Panc1 (cell line): Measurements from ENCODE around the gene ANKRD33B.

Experiments used
- POLR2AphosphoS5 ChIP-seq: IDR thresholded peaks from 2 replicates; pipeline ENCODE4 v1.6.1; 2012; ENCODE audit warnings: mild to moderate bottlenecking, low read depth, low read length, moderate library complexity
- SIN3A ChIP-seq: IDR thresholded peaks from 2 replicates; pipeline ENCODE4 v1.6.1; 2012; ENCODE audit warnings: low read depth, mild to moderate bottlenecking, low read length, moderate library complexity, borderline replicate concordance; ENCODE audit not compliant: insufficient read depth
- TCF7L2 ChIP-seq: IDR thresholded peaks from 2 replicates; pipeline ENCODE4 v1.6.1; 2011; ENCODE audit warnings: mild to moderate bottlenecking, low read depth, low read length, inconsistent platforms
- TF ChIP-seq, protein P1 (sequence below), 2 experiments: IDR thresholded peaks; 2 replicates each; pipeline ENCODE4 v1.6.1; 2011 to 2012; ENCODE audit warnings: low read depth in 2 of 2, control low read depth in 1 of 2, low read length in 1 of 2, mild to moderate bottlenecking in 1 of 2, moderate library complexity in 1 of 2; ENCODE audit not compliant: insufficient read depth in 1 of 2
- TF ChIP-seq, protein P2 (sequence below): fragments of 450-650 bp; IDR thresholded peaks from 2 replicates; pipeline ENCODE4 v1.5.1; 2017; ENCODE audit warnings: mild to moderate bottlenecking

DNA sequence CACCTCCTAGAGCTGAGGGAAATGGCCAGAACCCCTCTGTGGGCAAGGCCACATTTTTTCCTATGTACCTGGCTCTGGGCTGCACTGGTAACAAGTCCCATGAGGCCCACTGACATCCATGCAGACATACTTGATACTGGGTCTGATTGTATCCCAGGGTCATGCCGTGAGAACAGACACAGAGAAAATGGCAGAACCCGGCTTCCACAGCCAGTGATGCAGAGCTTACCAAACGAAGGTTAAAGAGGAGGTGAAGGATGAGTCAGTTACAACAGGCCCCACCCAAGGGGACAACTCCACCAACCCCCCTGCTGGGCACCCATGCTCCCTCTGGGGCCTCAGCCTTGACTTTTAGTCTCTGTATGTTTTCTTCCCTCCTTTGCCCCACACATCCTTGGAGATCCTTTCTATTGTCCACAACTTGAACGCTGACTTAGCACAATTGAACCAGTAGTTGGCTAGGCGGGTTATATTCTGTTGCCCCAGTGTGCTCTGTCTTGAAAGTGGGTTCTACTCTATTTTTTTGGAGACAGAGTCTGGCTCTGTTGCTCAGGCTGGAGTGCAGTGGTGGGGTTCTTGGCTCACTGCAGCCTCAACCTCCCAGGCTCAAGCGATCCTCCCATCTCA lies 103.7 kb downstream of the ANKRD33B start:
- TF ChIP-seq, protein P1, sequence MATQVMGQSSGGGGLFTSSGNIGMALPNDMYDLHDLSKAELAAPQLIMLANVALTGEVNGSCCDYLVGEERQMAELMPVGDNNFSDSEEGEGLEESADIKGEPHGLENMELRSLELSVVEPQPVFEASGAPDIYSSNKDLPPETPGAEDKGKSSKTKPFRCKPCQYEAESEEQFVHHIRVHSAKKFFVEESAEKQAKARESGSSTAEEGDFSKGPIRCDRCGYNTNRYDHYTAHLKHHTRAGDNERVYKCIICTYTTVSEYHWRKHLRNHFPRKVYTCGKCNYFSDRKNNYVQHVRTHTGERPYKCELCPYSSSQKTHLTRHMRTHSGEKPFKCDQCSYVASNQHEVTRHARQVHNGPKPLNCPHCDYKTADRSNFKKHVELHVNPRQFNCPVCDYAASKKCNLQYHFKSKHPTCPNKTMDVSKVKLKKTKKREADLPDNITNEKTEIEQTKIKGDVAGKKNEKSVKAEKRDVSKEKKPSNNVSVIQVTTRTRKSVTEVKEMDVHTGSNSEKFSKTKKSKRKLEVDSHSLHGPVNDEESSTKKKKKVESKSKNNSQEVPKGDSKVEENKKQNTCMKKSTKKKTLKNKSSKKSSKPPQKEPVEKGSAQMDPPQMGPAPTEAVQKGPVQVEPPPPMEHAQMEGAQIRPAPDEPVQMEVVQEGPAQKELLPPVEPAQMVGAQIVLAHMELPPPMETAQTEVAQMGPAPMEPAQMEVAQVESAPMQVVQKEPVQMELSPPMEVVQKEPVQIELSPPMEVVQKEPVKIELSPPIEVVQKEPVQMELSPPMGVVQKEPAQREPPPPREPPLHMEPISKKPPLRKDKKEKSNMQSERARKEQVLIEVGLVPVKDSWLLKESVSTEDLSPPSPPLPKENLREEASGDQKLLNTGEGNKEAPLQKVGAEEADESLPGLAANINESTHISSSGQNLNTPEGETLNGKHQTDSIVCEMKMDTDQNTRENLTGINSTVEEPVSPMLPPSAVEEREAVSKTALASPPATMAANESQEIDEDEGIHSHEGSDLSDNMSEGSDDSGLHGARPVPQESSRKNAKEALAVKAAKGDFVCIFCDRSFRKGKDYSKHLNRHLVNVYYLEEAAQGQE (IDR thresholded peaks at IDR 0.05; ENCODE audit: insufficient read depth in 1 of 2, low read depth in 2 of 2, low read length in 1 of 2), result no peak
- TF ChIP-seq, protein P2, sequence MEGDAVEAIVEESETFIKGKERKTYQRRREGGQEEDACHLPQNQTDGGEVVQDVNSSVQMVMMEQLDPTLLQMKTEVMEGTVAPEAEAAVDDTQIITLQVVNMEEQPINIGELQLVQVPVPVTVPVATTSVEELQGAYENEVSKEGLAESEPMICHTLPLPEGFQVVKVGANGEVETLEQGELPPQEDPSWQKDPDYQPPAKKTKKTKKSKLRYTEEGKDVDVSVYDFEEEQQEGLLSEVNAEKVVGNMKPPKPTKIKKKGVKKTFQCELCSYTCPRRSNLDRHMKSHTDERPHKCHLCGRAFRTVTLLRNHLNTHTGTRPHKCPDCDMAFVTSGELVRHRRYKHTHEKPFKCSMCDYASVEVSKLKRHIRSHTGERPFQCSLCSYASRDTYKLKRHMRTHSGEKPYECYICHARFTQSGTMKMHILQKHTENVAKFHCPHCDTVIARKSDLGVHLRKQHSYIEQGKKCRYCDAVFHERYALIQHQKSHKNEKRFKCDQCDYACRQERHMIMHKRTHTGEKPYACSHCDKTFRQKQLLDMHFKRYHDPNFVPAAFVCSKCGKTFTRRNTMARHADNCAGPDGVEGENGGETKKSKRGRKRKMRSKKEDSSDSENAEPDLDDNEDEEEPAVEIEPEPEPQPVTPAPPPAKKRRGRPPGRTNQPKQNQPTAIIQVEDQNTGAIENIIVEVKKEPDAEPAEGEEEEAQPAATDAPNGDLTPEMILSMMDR, result no peak
- TF ChIP-seq POLR2AphosphoS5 (no peak), TCF7L2 (no peak), SIN3A (no peak)
